HG02943 (cell line): Measurements from ENCODE around the gene IL17F.

Experiments used
- ATAC-seq: cut with Tn5 transposase; IDR thresholded peaks from one replicate; pipeline ENCODE4 v1.9.1; 2021; ENCODE audit warnings: mild to moderate bottlenecking, low read depth, moderate library complexity; ENCODE audit not compliant: unreplicated experiment

Gene IL17F

GRCh38 chr6:52195886-52196285 lies 48.4 kb downstream of the IL17F start:
- ATAC-seq, result no peak

GRCh38 chr6:52191824-52192223 lies 52.5 kb downstream of the IL17F start:
- no peak for ATAC-seq

GRCh38 chr6:52190409-52190808 lies 53.9 kb downstream of the IL17F start:
- ATAC-seq, result no peak

- no peak for ATAC-seq
Observed at GRCh38 chr6:52189974-52190373, 54.3 kb downstream of the IL17F start.

GRCh38 chr6:52187098-52187497 lies 57.2 kb downstream of the IL17F start:
- ATAC-seq, result no peak
